ENCODE data around the gene CSGALNACT2.
A peak's percentile ranks its signal among the peaks of the same experiment; 100 is the strongest.
"Not testable (repeated sequence)": the region's sequence is repeated elsewhere in the genome, so short reads cannot be mapped to it uniquely, and the experiment has no call there.

Gene CSGALNACT2

GRCh38 chr10:43218951-43219837 is 80.9 kb downstream of the CSGALNACT2 start:
- DNase-seq (ENCODE audit: low read depth) = no peak
- no peak overlapping the region for H3K4me3 ChIP-seq (ENCODE audit: low read depth, low read length)
- no peak for TF ChIP-seq CTCF (IDR thresholded peaks at IDR 0.05; ENCODE audit: insufficient read depth, low read depth, low read length, missing control alignments)

GRCh38 chr10:43219848-43220247 is 81.6 kb downstream of the CSGALNACT2 start:
- TF ChIP-seq CTCF (IDR thresholded peaks at IDR 0.05; ENCODE audit: insufficient read depth, low read depth, low read length, missing control alignments) = no peak
- no peak overlapping the region for H3K4me3 ChIP-seq (ENCODE audit: low read depth, low read length)

GRCh38 chr10:43220251-43220650 is 82.0 kb downstream of the CSGALNACT2 start:
- not testable (repeated sequence) for DNase-seq (ENCODE audit: low read depth); H3K4me3 ChIP-seq (ENCODE audit: low read depth, low read length)

More at GRCh38 chr10:43219848-43220247, 81.6 kb downstream of the CSGALNACT2 start:
- DNase-seq (ENCODE audit: low read depth) = no peak

- DNase-seq (ENCODE audit: low read depth) = peak; percentile 16
- TF ChIP-seq CTCF (IDR thresholded peaks at IDR 0.05; ENCODE audit: insufficient read depth, low read depth, low read length, missing control alignments) = no peak
- H3K4me3 ChIP-seq (ENCODE audit: low read depth, low read length) = no peak overlapping the region
Measured at GRCh38 chr10:43220657-43221418, 82.6 kb downstream of the CSGALNACT2 start.

- no peak for DNase-seq (ENCODE audit: low read depth)
- TF ChIP-seq CTCF (IDR thresholded peaks at IDR 0.05; ENCODE audit: insufficient read depth, low read depth, low read length, missing control alignments) = no peak
Measured at GRCh38 chr10:43221419-43222209, 83.4 kb downstream of the CSGALNACT2 start.

GRCh38 chr10:43222210-43222720 is 84.0 kb downstream of the CSGALNACT2 start:
- no peak overlapping the region for H3K4me3 ChIP-seq (ENCODE audit: low read depth, low read length)
- TF ChIP-seq CTCF (IDR thresholded peaks at IDR 0.05; ENCODE audit: insufficient read depth, low read depth, low read length, missing control alignments) = no peak

More at GRCh38 chr10:43221419-43222209, 83.4 kb downstream of the CSGALNACT2 start:
- no peak overlapping the region for H3K4me3 ChIP-seq (ENCODE audit: low read depth, low read length)

More at GRCh38 chr10:43222210-43222720, 84.0 kb downstream of the CSGALNACT2 start:
- DNase-seq (ENCODE audit: low read depth) = no peak

Data from GM12865 (cell line).